ENCODE measurements around the gene TPH2.

The TPH2 gene

GRCh38 chr12:71973687-71974086 lies 35.0 kb downstream of the TPH2 start:
- DNase-seq (ENCODE audit: low read depth), result no peak
- TF ChIP-seq, protein P1, sequence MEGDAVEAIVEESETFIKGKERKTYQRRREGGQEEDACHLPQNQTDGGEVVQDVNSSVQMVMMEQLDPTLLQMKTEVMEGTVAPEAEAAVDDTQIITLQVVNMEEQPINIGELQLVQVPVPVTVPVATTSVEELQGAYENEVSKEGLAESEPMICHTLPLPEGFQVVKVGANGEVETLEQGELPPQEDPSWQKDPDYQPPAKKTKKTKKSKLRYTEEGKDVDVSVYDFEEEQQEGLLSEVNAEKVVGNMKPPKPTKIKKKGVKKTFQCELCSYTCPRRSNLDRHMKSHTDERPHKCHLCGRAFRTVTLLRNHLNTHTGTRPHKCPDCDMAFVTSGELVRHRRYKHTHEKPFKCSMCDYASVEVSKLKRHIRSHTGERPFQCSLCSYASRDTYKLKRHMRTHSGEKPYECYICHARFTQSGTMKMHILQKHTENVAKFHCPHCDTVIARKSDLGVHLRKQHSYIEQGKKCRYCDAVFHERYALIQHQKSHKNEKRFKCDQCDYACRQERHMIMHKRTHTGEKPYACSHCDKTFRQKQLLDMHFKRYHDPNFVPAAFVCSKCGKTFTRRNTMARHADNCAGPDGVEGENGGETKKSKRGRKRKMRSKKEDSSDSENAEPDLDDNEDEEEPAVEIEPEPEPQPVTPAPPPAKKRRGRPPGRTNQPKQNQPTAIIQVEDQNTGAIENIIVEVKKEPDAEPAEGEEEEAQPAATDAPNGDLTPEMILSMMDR (conservative IDR thresholded peaks at IDR 0.05; ENCODE audit: low read depth, low read length), result no peak
- no peak overlapping the region for H3K4me3 ChIP-seq (ENCODE audit: low read depth, low read length)

DNA sequence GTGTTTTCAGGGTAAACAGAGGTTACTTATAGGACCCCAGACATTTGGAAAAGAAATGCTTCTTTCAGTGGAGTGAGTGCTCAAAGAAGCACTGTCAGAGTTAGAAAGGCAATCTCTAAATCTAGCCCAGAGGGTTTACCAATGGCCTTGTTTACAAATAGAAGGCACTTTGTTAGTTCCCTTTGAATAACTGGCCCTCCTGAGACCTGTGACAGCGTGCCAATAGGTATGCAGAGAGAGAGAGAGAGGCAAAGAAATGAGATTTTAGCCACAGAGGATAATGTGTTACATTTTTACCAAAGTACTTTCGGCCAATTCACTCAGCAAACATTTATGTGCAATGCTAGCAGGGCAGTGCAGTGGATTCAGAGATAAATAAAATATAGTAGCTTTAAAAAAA lies 41.9 kb downstream of the TPH2 start:
- TF ChIP-seq, protein P1 (conservative IDR thresholded peaks at IDR 0.05; ENCODE audit: low read depth, low read length), result no peak
- no peak overlapping the region for H3K4me3 ChIP-seq (ENCODE audit: low read depth, low read length)
- no peak for DNase-seq (ENCODE audit: low read depth)

GRCh38 chr12:71981149-71981548 lies 42.5 kb downstream of the TPH2 start:
- TF ChIP-seq, protein P1 (conservative IDR thresholded peaks at IDR 0.05; ENCODE audit: low read depth, low read length), result no peak
- peak; percentile 20 for DNase-seq (ENCODE audit: low read depth)
- H3K4me3 ChIP-seq (ENCODE audit: low read depth, low read length), result no peak overlapping the region

DNA sequence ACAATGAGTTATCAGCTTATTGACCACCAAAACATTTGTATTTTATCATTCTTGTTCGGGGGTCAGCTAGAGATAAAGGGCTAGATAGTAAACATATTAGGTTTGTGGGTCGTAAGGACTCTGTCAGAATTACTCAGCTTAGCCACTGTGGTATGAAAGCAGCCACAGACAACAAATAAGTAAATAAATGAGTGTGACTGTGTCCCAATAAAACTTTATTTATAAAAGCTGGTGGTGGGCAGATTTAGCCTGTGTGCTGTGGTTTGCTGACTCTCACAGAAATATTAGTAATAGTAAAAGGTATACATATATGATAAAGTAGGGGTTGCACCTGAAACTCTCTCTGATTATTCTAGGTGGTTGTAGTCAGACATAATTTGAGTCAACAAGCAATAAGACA lies 56.1 kb downstream of the TPH2 start:
- no peak for DNase-seq (ENCODE audit: low read depth)
- TF ChIP-seq, protein P1 (conservative IDR thresholded peaks at IDR 0.05; ENCODE audit: low read depth, low read length), result no peak
- H3K4me3 ChIP-seq (ENCODE audit: low read depth, low read length), result no peak overlapping the region

DNA sequence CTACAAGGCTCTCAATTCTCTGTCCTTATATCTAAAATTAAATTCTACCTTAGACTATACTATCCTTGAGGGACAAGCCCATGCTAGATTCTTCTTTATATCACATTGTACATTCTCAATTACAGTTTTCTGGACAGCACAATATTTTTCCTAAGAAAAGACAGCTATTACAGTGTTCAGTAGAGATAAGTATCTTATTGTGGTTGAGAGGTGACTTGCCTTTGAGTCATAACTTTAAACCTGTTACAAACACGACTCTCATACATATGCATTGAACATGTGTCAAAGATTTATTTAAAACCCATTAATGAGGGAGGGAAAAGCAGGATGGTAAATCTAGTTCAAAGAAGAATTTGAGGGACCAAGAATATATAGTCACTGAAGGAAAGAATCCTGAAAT lies 61.1 kb downstream of the TPH2 start:
- no peak overlapping the region for H3K4me3 ChIP-seq (ENCODE audit: low read depth, low read length)
- TF ChIP-seq, protein P1 (conservative IDR thresholded peaks at IDR 0.05; ENCODE audit: low read depth, low read length), result no peak
- DNase-seq (ENCODE audit: low read depth), result no peak

- TF ChIP-seq, protein P1 (conservative IDR thresholded peaks at IDR 0.05; ENCODE audit: low read depth, low read length), result no peak
- DNase-seq (ENCODE audit: low read depth), result no peak
- no peak overlapping the region for H3K4me3 ChIP-seq (ENCODE audit: low read depth, low read length)
These were observed 62.5 kb downstream of the TPH2 start for GRCh38 chr12:72000969-72001648.

GRCh38 chr12:72006766-72007165 lies 68.1 kb downstream of the TPH2 start:
- no peak overlapping the region for H3K4me3 ChIP-seq (ENCODE audit: low read depth, low read length)
- TF ChIP-seq, protein P1 (conservative IDR thresholded peaks at IDR 0.05; ENCODE audit: low read depth, low read length), result no peak
- DNase-seq (ENCODE audit: low read depth), result peak; percentile 11

Data from choroid plexus epithelial cell (primary cell).